ENCODE data around the gene ADGRL4. TPM values are rescaled to one million over a fixed set of nuclear protein-coding genes. Genes with fewer than 3 reads are reported as not detected.

ADGRL4 gene
- total RNA-seq, 1 donor from 2014 or later = 19.6 TPM

- H3K27me3 ChIP-seq (ENCODE audit: insufficient read depth, low read length) = no peaks in the 10 kb centered on the region
- no peaks in the 10 kb centered on the region for H3K4me1 ChIP-seq (ENCODE audit: insufficient read depth, low read length)
- Mint-ChIP-seq H3K9me3 (ENCODE audit: unreplicated experiment) (peaks cover 23% of the 10 kb centered on the region), H3K4me1 (ENCODE audit: low read depth, unreplicated experiment) (peaks cover 2% of the 10 kb centered on the region), H3K27me3 (ENCODE audit: low read depth, unreplicated experiment) (no peaks in the 10 kb centered on the region), H3K36me3 (ENCODE audit: low read depth, unreplicated experiment) (no peaks in the 10 kb centered on the region), H3K27ac (ENCODE audit: unreplicated experiment) (no peak overlapping the region), H3K4me3 (ENCODE audit: unreplicated experiment) (no peak overlapping the region)
- peaks cover 6% of the 10 kb centered on the region for H3K9me3 ChIP-seq (ENCODE audit: insufficient read depth, low read depth, low read length)
- H3K79me2 ChIP-seq (ENCODE audit: insufficient read depth, low read length) = no peaks in the 10 kb centered on the region
- no peak overlapping the region for H3K4me2 ChIP-seq (ENCODE audit: low read length)
- H4K20me1 ChIP-seq (ENCODE audit: insufficient read depth, low read length) = no peaks in the 10 kb centered on the region
- no peak overlapping the region for H2AFZ ChIP-seq (ENCODE audit: low read depth, low read length)
- H3K36me3 ChIP-seq (ENCODE audit: insufficient read depth, low read length) = no peaks in the 10 kb centered on the region
- H3K4me3 ChIP-seq (ENCODE audit: insufficient read depth, low read depth, low read length) = no peak overlapping the region
- DNase-seq (ENCODE audit: low read depth) (no peak), FAIRE-seq (no peak)
- H3K27ac ChIP-seq (ENCODE audit: low read depth, low read length) = no peak overlapping the region
- TF ChIP-seq EZH2 (IDR thresholded peaks at IDR 0.05; ENCODE audit: insufficient read depth, low read length) (no peak), CTCF (IDR thresholded peaks at IDR 0.05; ENCODE audit: insufficient read depth, low read depth, low read length) (no peak)
- no peak overlapping the region for H3K9ac ChIP-seq (ENCODE audit: low read length)
Measured at GRCh38 chr1:79037085-79037484, 30.6 kb upstream of the ADGRL4 start.

GRCh38 chr1:79012500-79012899 is 6.0 kb upstream of the ADGRL4 start:
- Histone ChIP-seq H2AFZ (ENCODE audit: low read depth, low read length) (no peak overlapping the region), H3K4me2 (ENCODE audit: low read length) (no peak overlapping the region), H3K9me3 (ENCODE audit: insufficient read depth, low read depth, low read length) (no peaks in the 10 kb centered on the region), H3K27me3 (ENCODE audit: insufficient read depth, low read length) (no peaks in the 10 kb centered on the region), H3K9ac (ENCODE audit: low read length) (no peak overlapping the region), H3K79me2 (ENCODE audit: insufficient read depth, low read length) (no peaks in the 10 kb centered on the region), H3K4me1 (ENCODE audit: insufficient read depth, low read length) (no peaks in the 10 kb centered on the region), H4K20me1 (ENCODE audit: insufficient read depth, low read length) (no peaks in the 10 kb centered on the region), H3K4me3 (ENCODE audit: insufficient read depth, low read depth, low read length) (no peak overlapping the region), H3K27ac (ENCODE audit: low read depth, low read length) (no peak overlapping the region), H3K36me3 (ENCODE audit: insufficient read depth, low read length) (no peaks in the 10 kb centered on the region)
- FAIRE-seq (no peak), DNase-seq (ENCODE audit: low read depth) (no peak)
- Mint-ChIP-seq H3K27ac (ENCODE audit: unreplicated experiment) (no peak overlapping the region), H3K4me1 (ENCODE audit: low read depth, unreplicated experiment) (no peaks in the 10 kb centered on the region), H3K9me3 (ENCODE audit: unreplicated experiment) (no peaks in the 10 kb centered on the region), H3K27me3 (ENCODE audit: low read depth, unreplicated experiment) (no peaks in the 10 kb centered on the region), H3K4me3 (ENCODE audit: unreplicated experiment) (no peak overlapping the region), H3K36me3 (ENCODE audit: low read depth, unreplicated experiment) (no peaks in the 10 kb centered on the region)
- no peak for TF ChIP-seq EZH2 (IDR thresholded peaks at IDR 0.05; ENCODE audit: insufficient read depth, low read length)
- TF ChIP-seq CTCF (IDR thresholded peaks at IDR 0.05; ENCODE audit: insufficient read depth, low read depth, low read length) = no peak

DNA sequence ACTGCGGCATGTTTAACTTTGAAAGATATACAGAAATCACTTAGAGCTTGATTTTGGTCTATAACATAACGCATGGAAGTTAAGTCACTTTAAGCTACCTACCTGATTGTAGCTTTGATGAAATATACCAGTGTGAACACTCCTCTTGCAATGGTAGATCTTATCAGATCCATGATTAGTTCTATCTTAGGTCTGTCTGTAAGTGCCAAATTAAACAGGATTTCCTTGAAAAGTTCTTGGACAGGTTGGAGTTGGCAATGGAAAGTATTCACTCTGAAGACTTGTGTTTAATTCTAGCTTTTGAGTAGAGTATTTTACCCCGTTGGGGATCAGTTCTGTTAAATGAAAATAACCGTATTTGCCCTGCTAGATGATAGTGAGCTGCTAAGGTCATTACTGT is 4.1 kb upstream of the ADGRL4 start:
- Histone ChIP-seq H3K9me3 (ENCODE audit: insufficient read depth, low read depth, low read length) (no peaks in the 10 kb centered on the region), H3K4me2 (ENCODE audit: low read length) (no peak overlapping the region), H3K27me3 (ENCODE audit: insufficient read depth, low read length) (no peaks in the 10 kb centered on the region), H3K4me1 (ENCODE audit: insufficient read depth, low read length) (no peaks in the 10 kb centered on the region), H4K20me1 (ENCODE audit: insufficient read depth, low read length) (no peaks in the 10 kb centered on the region), H3K27ac (ENCODE audit: low read depth, low read length) (no peak overlapping the region), H3K79me2 (ENCODE audit: insufficient read depth, low read length) (peaks cover 6% of the 10 kb centered on the region), H3K9ac (ENCODE audit: low read length) (no peak overlapping the region), H3K4me3 (ENCODE audit: insufficient read depth, low read depth, low read length) (no peak overlapping the region), H2AFZ (ENCODE audit: low read depth, low read length) (no peak overlapping the region), H3K36me3 (ENCODE audit: insufficient read depth, low read length) (no peaks in the 10 kb centered on the region)
- Mint-ChIP-seq H3K36me3 (ENCODE audit: low read depth, unreplicated experiment) (no peaks in the 10 kb centered on the region), H3K9me3 (ENCODE audit: unreplicated experiment) (no peaks in the 10 kb centered on the region), H3K27ac (ENCODE audit: unreplicated experiment) (no peak overlapping the region), H3K4me1 (ENCODE audit: low read depth, unreplicated experiment) (peaks cover 3% of the 10 kb centered on the region), H3K4me3 (ENCODE audit: unreplicated experiment) (no peak overlapping the region), H3K27me3 (ENCODE audit: low read depth, unreplicated experiment) (no peaks in the 10 kb centered on the region)
- FAIRE-seq = no peak
- TF ChIP-seq EZH2 (IDR thresholded peaks at IDR 0.05; ENCODE audit: insufficient read depth, low read length) (no peak), CTCF (IDR thresholded peaks at IDR 0.05; ENCODE audit: insufficient read depth, low read depth, low read length) (no peak)
- no peak for DNase-seq (ENCODE audit: low read depth)
